HG03139 (cell line): ENCODE data around the gene RPS6KB2.
A peak's percentile ranks its signal among the peaks of the same experiment; 100 is the strongest.

ENCODE experiments used
- ATAC-seq: cut with Tn5 transposase; IDR thresholded peaks from one replicate; pipeline ENCODE4 v1.9.1; 2021; ENCODE audit not compliant: unreplicated experiment

The RPS6KB2 gene

GRCh38 chr11:67410369-67410831 is 17.9 kb upstream of the RPS6KB2 start:
- ATAC-seq = no peak

DNA sequence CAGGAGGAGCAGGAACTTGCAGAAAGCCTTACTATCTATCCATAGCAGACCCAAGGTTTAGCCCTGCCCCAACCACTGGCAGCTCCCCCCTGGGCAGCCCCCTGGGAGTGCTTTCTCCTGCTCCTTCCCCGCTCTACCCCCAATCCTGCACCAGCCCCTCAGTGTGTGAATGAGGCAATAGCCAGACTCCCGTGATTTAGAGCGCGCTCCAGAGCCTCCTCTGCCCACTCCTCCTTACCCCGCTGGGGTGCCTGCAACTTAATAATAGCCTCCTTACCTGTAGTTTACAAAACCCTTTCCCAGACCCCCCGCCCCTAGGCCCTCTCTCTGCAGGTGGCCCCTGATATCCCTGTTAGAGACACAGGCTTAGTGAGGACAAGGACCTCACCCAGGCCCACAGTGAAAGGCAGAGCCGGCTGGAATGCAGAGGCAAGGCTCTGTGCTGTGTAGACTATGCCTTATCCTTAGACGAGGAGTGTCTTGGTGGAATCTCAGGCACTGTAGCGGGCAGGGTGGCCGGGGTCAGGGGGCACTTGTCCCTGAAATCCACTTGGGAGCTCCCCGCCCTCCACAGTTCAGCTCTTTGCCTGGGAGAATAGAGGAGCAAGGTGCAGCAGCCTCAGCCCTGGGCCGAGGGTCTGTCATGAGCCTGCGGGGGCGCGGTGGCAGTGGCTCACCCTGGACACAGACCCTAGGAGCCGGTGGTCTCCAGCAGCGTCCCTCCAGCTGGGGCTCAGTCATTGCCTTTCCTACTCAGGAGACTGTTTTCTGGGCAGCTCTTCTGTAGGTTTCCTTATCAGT is 17.1 kb upstream of the RPS6KB2 start:
- no peak for ATAC-seq

DNA sequence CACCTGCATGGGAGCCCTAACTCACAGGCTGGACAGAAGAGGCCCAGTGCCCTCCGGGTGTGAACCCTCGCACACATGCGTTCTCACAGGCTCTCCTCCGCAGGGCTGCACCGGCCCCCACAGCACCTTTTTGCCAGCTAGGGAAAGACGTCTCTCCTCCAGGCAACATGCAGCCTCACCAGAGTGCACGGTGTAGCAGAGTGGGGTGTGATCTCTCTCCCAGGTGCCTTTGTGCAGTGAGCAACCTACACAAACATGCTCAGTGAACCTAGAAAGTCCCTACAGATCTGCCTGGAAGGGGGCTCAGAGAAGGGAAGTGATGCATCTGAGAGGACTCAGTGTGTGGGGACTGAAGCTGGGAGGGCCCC is 16.5 kb upstream of the RPS6KB2 start:
- ATAC-seq = no peak

DNA sequence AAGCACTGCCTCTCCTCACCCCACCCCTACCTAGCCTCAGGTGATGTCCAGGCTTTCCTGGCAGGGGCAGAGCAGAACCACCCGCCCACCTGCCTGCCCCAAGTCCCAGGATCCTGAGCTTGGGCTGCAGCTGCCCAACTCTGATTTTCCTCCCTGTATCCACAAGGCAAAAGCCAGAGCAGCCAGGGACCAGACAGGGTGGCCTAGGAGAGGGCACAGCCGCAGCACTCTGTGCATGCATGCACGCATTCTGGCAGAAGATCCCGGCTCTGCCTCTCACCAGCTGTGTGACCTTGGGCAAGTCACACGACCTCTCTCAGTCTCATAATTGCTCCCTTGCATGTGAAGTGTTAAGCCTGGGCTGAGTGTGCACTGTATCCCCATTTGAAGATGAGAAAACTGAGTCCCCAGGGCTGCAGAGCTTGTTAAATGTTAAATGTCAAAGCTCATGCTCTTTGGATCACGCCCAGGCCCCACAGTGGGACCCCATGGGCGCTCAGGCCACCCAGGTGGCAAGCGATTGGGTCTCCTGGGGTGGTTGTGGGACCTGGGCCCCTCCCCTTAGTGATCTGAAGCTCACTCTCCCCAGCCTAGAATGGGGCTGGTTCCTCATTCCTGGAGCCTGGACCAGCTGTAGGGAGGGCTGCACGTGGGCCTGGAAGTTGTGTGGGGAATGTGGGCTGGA is 15.7 kb upstream of the RPS6KB2 start:
- no peak for ATAC-seq

- no peak for ATAC-seq
These were observed 14.9 kb upstream of the RPS6KB2 start for GRCh38 chr11:67413266-67413849.

DNA sequence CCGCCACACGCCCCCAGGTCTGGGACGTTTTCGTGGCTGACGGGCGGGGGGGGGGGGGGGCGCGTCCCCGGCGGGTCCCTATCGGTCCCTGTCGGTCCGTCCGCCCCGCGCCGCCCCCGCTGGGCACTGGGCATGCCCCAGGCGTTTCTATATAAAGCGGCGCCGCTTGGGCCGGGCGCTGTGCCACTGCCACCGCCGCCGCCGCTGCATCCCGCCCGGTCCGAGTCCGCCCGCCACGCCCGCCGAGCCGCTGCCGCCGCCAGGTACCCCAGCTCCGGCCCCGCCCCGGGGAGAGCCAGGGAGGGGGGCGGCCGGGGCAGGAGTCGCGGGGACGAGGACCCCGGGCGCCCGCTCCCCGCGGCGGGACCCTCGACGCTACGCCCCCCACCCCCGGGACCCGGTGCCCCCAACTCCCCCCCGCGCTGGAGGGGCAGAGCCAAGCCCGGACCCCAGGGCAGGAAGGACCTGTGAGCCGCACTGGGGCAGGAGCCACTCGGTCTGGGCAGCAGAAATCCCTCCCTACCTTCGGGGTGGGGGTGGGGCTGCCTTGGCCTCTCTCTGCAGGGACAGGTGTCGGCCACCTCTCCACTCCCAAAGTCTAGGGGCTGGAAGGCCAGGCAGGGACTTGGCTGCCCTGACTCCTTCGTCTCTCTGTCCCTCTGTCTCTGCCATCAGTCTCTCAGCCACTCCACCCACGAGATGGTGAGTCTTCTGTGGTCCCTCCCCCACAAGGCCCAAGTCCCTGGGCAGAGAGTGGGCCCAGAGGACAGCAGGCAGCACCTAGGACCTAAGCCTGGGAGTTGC is 12.6 kb upstream of the RPS6KB2 start, which contains the start of gene CARNS1:
Gene CARNS1 (plus strand): TSS at position 178 of the 804 bp plus-strand sequence. CDS start 522 bp downstream, at position 700.
- ATAC-seq = no peak

DNA sequence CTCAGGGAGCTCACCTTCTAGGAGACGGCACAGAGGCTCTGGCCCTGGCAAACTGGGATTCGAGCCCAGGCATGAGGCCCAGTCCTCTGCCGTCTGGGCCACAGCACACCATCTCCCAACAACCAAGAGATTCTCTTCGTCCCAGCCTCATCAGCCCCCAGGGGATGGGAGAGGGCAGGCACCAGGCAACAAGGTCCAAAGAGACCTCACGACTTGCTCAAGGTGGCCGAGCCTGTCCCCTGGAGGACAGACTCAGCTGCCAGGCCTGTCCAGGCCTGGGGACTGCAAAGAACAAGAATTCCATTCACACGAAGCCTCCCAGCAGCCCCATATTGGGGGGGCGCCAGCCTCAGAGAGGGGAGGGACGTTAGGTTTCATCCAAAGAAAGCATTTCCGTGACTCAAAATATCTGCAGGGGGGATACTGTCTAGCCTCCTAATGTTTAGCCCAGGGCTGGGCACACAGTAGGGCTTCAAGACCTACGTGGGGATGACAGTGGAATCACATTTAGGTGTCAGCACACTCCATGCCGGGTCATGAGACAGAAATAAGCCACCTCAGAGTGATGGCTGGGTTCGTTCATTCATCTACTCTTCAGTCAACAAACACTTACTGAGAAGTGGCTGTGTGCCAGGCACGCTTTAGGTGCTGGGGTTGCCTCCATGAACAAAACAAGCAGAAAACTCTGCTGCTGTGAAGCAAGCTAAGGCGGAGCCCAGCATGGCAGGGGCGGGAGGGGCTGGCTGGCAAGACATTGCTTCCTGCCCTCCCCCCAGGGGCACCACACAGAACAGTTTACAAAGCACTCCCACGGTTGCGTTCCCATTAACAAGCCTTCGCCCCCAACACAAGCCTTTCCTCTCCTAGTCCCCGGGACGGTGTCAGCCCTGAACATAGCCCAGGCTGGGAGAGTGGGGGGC is 11.6 kb upstream of the RPS6KB2 start:
- no peak for ATAC-seq

DNA sequence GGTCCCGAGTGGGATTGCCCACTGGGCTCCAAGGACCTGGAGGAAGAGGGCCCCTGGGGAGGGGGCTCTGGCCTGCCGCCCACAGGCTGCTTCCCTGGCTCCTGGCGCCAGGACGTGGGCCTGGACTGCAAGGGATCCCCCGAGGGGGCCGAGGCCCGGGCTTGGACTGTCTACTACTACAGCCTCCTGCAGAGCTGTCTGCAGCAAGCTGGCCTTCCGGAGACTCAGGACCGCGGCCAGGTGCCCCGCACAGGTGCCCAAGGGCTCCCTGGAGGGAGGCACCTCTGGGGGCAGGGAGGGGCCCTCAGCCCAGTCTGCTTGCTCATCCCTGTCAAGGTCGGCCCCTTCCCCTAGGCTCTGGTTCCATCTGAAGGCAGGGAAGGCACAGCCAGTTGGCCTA is 10.9 kb upstream of the RPS6KB2 start:
- no peak for ATAC-seq

DNA sequence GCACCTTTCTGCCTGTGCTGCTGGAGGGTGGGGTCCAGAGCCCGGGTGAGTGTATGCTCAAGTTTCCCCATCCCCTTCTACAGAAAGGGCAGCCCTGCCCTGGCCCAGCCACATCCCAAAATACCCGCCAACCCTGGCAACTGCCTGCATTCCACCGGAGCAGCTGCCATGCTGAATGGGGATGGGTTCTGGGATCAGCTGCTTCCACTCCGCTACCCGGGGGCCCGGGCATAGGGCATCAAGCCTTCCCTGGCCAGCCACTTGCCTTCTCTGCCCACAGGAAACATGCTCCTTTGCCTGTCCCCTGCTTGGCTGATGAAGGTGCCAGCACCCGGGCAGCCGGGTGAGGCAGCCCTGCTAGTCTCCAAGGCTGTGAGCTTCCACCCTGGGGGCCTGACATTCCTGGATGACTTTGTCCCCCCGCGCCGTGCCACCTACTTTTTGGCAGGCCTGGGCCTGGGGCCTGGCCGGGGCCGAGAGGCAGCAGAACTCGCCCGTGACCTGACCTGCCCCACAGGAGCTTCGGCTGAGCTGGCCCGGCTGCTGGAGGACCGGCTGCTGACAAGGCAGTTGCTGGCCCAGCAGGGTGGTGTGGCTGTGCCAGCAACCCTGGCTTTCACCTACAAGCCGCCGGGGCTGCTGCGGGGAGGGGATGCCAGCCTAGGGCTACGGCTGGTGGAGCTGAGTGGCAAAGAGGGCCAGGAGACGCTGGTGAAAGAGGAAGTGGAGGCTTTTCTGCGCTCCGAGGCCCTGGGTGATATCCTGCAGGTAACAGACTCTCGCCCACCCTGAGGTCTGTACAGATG is 9.6 kb upstream of the RPS6KB2 start:
- ATAC-seq = no peak

- ATAC-seq = no peak
These were observed 8.8 kb upstream of the RPS6KB2 start for GRCh38 chr11:67419325-67420049.

DNA sequence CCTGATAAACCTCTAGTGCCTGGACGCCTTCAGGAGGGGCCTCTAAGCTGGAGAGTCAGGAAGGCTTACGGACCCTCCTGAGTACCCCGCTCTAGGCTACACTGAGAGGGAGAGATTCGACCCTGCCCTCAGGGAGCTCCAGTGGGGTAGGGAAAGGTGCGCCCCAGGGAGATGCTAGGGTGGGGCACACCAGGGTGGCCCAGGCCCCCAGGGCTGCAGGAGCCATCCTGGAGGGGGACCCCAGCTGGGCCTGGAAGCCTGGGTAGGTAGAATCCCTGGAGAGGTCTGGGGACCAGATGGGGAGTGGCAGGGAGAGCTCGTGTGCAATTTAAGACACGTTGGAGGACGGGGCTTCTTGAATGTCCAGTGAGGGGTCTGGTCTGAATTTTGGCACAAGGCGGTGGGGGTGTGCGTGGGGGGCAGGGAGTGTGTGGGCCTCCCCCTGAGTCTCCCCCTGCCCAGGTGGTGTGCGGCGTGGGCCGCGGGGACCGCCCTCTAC is 8.1 kb upstream of the RPS6KB2 start:
- no peak for ATAC-seq

- ATAC-seq = peak; percentile 66
These were observed 7.5 kb upstream of the RPS6KB2 start for GRCh38 chr11:67420646-67421429.

DNA sequence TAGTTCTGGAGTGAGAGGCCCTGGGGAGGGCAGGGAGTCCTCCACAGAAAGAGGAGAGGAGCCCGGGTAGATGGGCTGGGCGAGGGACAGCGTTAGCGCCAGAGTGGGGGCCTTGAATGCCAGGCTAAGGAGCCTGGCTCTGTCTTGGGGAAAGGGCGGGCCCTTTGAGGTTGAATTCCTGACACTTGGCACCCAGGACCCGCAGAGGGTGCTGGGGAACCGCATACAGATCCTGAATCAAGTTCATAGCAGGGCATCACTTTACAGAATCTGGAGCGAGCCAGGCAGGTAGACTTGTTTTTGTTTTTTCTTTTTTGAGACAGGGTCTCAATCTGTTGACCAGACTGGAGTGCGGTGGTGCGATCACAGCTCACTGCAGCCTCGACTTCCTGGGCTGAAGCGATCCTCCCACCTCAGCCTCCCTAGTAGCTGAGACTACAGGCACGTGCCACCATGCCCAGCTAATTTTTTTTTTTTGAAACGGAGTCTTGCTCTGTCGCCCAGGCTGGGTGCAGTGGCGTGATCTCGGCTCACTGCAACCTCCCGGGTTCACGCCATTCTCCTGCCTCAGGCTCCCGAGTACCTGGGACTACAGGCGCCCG is 6.8 kb upstream of the RPS6KB2 start:
- ATAC-seq = no peak

DNA sequence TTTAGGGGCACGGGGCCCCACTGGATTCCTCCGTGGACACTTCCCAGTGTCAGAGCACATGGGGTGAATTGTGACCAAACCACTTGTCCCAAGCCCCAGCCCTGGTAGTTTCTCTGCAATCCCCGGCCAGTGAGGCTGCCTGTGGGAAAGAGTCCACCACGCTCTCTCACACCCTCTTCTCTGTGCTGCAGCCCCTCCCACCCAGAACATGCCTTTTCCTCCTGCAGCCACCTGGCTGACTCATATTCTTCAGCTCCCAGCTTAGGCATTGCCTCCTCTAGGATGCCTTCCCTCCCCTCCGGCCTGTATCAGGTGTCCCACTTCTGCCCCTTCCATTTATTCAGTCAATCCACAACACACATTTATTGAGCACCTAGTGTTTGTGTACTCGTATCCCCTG is 5.4 kb upstream of the RPS6KB2 start:
- ATAC-seq = no peak

- ATAC-seq = no peak
These were observed 4.8 kb upstream of the RPS6KB2 start for GRCh38 chr11:67423466-67423865.

- ATAC-seq = no peak
These were observed 4.2 kb upstream of the RPS6KB2 start for GRCh38 chr11:67423891-67424613.
